ENCODE results near the gene FRAT1. TPM values are rescaled to one million over a fixed set of nuclear protein-coding genes. Genes with fewer than 3 reads are reported as not detected.

Gene FRAT1
- polyA plus RNA-seq, 2 of the 4 experiments (the other 2 are of a cell fraction): 1.5 to 2.3 TPM

DNA sequence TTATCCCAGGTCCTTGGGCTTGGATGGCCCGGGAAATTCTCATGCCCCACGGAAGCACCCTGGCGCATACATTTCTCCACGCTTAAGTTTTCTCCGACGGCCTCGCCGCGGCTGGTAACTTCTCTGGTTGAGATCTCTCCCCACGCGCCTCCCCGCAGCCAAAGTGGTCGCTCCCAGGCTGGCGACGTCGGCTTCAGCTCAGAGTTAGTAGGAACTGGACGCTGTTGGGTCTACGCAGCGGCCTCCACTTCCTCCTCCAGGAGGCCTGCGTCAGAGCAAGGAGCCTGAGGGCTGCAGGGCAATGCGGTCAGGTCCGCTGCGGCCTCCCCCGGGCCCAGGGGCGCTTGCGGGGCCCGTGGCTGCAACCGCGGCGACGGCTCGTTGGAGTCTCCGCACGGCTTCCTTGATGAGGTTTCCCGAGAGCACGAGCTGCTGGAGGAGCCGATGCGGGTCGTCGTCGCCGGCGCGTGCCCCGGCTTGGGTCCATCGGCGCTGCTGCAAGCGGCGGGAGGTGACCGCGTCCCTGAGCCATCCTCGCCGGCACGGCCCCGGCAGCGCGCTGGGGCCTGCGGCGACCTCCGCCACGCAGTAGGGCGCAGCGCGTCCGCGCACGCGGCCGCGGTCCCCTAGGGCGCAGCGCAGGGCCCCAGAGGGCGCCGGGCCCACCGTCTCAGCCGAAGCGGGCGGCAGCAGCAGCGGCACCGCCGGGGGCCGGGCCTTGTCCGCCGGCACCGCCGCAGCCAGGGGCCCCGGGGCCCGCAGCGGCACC is 14.7 kb downstream of the FRAT1 start (continued):
- TF ChIP-seq HOXB13 (CRISPR knock-in tag; IDR thresholded peaks at IDR 0.05; ENCODE audit: low read depth) (no peak), RFX5 (IDR thresholded peaks at IDR 0.05) (no peak)
- TF ChIP-seq, protein P1, sequence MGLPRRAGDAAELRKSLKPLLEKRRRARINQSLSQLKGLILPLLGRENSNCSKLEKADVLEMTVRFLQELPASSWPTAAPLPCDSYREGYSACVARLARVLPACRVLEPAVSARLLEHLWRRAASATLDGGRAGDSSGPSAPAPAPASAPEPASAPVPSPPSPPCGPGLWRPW (IDR thresholded peaks at IDR 0.05): no peak

DNA sequence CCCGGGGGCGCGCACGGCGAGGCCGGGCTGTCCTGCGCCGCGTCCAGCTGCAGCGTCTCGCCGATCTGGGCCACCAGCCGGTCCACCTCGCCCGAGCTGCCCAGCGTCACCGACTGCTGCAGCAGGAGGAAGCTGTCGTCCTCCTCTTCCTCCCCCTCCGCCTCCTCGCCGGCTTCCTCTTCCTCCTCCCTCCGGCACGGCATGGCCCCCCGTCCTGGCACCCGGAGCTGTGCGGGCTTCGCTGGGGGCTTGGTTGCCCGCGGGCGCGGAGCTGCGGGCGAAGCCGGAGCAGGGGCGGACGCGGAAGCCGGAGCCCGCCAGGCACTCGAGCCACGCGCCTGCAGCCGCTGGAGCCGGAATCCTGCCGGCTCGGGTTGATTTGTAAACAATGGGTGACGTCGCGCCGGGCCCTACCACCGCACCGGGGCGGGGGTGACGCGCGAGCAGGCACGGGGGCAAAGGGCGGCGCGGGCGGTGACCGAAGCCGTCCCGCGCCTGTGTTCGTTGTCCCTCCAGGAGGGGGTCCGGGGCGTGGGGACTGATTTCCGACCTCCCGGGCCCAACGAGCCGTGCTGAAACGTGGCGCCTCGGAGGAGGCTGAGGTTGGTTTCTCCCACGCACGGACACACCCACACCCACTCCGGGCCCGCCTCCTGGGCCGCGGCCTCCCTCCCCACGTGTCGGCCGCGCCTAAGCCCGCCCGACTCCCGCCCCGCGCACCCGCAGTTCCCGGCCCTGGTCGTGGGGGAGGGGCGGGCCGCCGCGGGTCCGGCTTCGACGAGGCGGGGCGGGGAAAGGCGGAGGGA is 15.5 kb downstream of the FRAT1 start, which contains the start of gene FRAT2:
Gene FRAT2 (minus strand): TSS at position 360 of the 806 bp plus-strand sequence. CDS start 157 bp downstream, at position 203.
- FAIRE-seq: no peak
- Histone ChIP-seq H3K9me3 (no peaks in the 10 kb centered on the region), H3K4me1 (peaks cover 31% of the 10 kb centered on the region), H3K4me2 (peak within 1 kb of the TSS; percentile 90), H3K27ac (peak within 1 kb of the TSS; percentile 95 to 97), H3K4me3 (peak within 1 kb of the TSS; percentile 87)
- DNase-seq (ENCODE audit: low read depth in 1 of 2, low spot score in 1 of 2): peak; percentile 91 to 96
- ChIA-PET CTCF (interaction anchor here (0.8 to 2.9 kb wide), 3 partner anchors 15 to 55 kb away, joined by 3 to 19 read pairs (median 10); partner anchors contain the start of gene FRAT1), POLR2A (interaction anchor here (1.7 kb wide), 1 partner anchor 9 kb away, joined by 7 read pairs; no protein-coding TSS in a partner anchor)
- peak; percentile 86 to 89 for ATAC-seq
- WGBS (ENCODE audit: missing lambda C conversion rate): under 1% methylated on average over 38 of the region's 103 CpGs
- TF ChIP-seq, protein P2, sequence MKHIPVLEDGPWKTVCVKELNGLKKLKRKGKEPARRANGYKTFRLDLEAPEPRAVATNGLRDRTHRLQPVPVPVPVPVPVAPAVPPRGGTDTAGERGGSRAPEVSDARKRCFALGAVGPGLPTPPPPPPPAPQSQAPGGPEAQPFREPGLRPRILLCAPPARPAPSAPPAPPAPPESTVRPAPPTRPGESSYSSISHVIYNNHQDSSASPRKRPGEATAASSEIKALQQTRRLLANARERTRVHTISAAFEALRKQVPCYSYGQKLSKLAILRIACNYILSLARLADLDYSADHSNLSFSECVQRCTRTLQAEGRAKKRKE (CRISPR knock-in tag; IDR thresholded peaks at IDR 0.05; ENCODE audit: low read depth): no peak
- TF ChIP-seq NPAS2 (CRISPR knock-in tag; IDR thresholded peaks at IDR 0.05; ENCODE audit: borderline replicate concordance) (no peak), EHF (CRISPR knock-in tag; IDR thresholded peaks at IDR 0.05) (no peak), SMC3 (IDR thresholded peaks at IDR 0.05) (no peak), CBX8 (IDR thresholded peaks at IDR 0.05) (no peak), MAFK (IDR thresholded peaks at IDR 0.05; ENCODE audit: partially characterized antibody) (no peak), PHF8 (IDR thresholded peaks at IDR 0.05; ENCODE audit: borderline replicate concordance, low read depth) (peak; percentile 84), RFX5 (IDR thresholded peaks at IDR 0.05) (0 out of 2 replicates have a peak, but pooled peaks have one; percentile 25), RNF2 (IDR thresholded peaks at IDR 0.05; ENCODE audit: borderline replicate concordance, low read depth) (no peak), HOXB13 (CRISPR knock-in tag; IDR thresholded peaks at IDR 0.05; ENCODE audit: low read depth) (no peak), CEBPB (IDR thresholded peaks at IDR 0.05) (no peak), HDAC2 (IDR thresholded peaks at IDR 0.05) (no peak), JUN (IDR thresholded peaks at IDR 0.05) (peak in 1 of 2 experiments; percentile 68; a peak in 4 of 5 replicates), CBX2 (IDR thresholded peaks at IDR 0.05; ENCODE audit: borderline replicate concordance, low read depth) (no peak), ZNF302 (CRISPR knock-in tag; IDR thresholded peaks at IDR 0.05) (no peak), POLR2AphosphoS2 (conservative IDR thresholded peaks at IDR 0.05; ENCODE audit: low read length) (no peak), EP300 (IDR thresholded peaks at IDR 0.05) (no peak), JUNB (IDR thresholded peaks at IDR 0.05) (no peak), ZC3H11A (IDR thresholded peaks at IDR 0.05) (no peak), NFE2L2 (conservative IDR thresholded peaks at IDR 0.05; ENCODE audit: low read length) (no peak), FOSB (CRISPR knock-in tag; IDR thresholded peaks at IDR 0.05) (no peak), MYC (IDR thresholded peaks at IDR 0.05; ENCODE audit: borderline replicate concordance, low read length) (peak; percentile 74; the same call in 1 of the 2 replicates), KDM1A (IDR thresholded peaks at IDR 0.05; ENCODE audit: low read depth) (peak; percentile 47; the same call in 1 of the 2 replicates), HOXB5 (CRISPR knock-in tag; IDR thresholded peaks at IDR 0.05) (no peak), MAZ (IDR thresholded peaks at IDR 0.05; ENCODE audit: borderline replicate concordance, low read depth, low read length) (no peak)
- TF ChIP-seq, protein P3, sequence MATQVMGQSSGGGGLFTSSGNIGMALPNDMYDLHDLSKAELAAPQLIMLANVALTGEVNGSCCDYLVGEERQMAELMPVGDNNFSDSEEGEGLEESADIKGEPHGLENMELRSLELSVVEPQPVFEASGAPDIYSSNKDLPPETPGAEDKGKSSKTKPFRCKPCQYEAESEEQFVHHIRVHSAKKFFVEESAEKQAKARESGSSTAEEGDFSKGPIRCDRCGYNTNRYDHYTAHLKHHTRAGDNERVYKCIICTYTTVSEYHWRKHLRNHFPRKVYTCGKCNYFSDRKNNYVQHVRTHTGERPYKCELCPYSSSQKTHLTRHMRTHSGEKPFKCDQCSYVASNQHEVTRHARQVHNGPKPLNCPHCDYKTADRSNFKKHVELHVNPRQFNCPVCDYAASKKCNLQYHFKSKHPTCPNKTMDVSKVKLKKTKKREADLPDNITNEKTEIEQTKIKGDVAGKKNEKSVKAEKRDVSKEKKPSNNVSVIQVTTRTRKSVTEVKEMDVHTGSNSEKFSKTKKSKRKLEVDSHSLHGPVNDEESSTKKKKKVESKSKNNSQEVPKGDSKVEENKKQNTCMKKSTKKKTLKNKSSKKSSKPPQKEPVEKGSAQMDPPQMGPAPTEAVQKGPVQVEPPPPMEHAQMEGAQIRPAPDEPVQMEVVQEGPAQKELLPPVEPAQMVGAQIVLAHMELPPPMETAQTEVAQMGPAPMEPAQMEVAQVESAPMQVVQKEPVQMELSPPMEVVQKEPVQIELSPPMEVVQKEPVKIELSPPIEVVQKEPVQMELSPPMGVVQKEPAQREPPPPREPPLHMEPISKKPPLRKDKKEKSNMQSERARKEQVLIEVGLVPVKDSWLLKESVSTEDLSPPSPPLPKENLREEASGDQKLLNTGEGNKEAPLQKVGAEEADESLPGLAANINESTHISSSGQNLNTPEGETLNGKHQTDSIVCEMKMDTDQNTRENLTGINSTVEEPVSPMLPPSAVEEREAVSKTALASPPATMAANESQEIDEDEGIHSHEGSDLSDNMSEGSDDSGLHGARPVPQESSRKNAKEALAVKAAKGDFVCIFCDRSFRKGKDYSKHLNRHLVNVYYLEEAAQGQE (IDR thresholded peaks at IDR 0.05): no peak
- TF ChIP-seq, protein P4, sequence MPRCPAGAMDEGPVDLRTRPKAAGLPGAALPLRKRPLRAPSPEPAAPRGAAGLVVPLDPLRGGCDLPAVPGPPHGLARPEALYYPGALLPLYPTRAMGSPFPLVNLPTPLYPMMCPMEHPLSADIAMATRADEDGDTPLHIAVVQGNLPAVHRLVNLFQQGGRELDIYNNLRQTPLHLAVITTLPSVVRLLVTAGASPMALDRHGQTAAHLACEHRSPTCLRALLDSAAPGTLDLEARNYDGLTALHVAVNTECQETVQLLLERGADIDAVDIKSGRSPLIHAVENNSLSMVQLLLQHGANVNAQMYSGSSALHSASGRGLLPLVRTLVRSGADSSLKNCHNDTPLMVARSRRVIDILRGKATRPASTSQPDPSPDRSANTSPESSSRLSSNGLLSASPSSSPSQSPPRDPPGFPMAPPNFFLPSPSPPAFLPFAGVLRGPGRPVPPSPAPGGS (IDR thresholded peaks at IDR 0.05): 0 out of 3 replicates have a peak, but pooled peaks have one; percentile 52
- TF ChIP-seq, protein P5, sequence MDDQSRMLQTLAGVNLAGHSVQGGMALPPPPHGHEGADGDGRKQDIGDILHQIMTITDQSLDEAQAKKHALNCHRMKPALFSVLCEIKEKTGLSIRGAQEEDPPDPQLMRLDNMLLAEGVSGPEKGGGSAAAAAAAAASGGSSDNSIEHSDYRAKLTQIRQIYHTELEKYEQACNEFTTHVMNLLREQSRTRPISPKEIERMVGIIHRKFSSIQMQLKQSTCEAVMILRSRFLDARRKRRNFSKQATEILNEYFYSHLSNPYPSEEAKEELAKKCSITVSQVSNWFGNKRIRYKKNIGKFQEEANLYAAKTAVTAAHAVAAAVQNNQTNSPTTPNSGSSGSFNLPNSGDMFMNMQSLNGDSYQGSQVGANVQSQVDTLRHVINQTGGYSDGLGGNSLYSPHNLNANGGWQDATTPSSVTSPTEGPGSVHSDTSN (IDR thresholded peaks at IDR 0.05): no peak
- TF ChIP-seq, protein P1 (IDR thresholded peaks at IDR 0.05): no peak

All from A549 (cell line).